PC-3 (cell line): ENCODE data around the gene TAF10. TPM values are rescaled to one million over a fixed set of nuclear protein-coding genes. Genes with fewer than 3 reads are reported as not detected.

ENCODE experiments used
- ATAC-seq: fragments of 200-7000 bp; cut with Tn5 transposase; 2 replicates; pipeline ENCODE4 v1.9.1; 2020; ENCODE audit warnings: mild to moderate bottlenecking, moderate library complexity
- BruUV-seq: library from RNA; stranded (reverse); fragments of 400-500 nt; replicated peaks from 2 replicates; lab custom pipeline; 2021; lab: Mats Ljungman, UMichigan
- CTCF ChIA-PET: fragments of 300-600 bp; sonication (Branson Sonifier 250); formaldehyde crosslinking; loops from one replicate; lab custom pipeline; 2022; ENCODE audit warnings: antibody characterized with exemption; lab: Charles Lee
- POLR2A ChIA-PET: fragments of 300-600 bp; sonication (Branson Sonifier 250); formaldehyde crosslinking; loops from one replicate; lab custom pipeline; 2022; ENCODE audit warnings: antibody characterized with exemption; ENCODE audit not compliant: unreplicated experiment; lab: Charles Lee
- DNase-seq: peaks from one replicate; pipeline ENCODE4 v3.0.0-alpha.2; 2015
- H2AFZ ChIP-seq: fragments of 300-600 bp; sonication (generic); 2 replicates; pipeline ENCODE4 v1.6.0; 2016; ENCODE audit warnings: antibody characterized with exemption, low read length
- H3F3A ChIP-seq: fragments of 300-600 bp; sonication (generic); one replicate; pipeline ENCODE4 v1.6.0; 2017; ENCODE audit warnings: antibody characterized with exemption, low read length, control low read depth, mild to moderate bottlenecking; ENCODE audit not compliant: unreplicated experiment
- H3K27ac ChIP-seq: fragments of 300-600 bp; sonication (generic); 2 replicates; pipeline ENCODE4 v1.5.1; 2016; ENCODE audit warnings: mild to moderate bottlenecking, low read length
- H3K27me3 ChIP-seq: fragments of 300-600 bp; sonication (generic); 2 replicates; pipeline ENCODE4 v1.6.1; 2016; ENCODE audit warnings: low read length, mixed read lengths
- H3K36me3 ChIP-seq: fragments of 300-600 bp; sonication (generic); 2 replicates; pipeline ENCODE4 v1.6.1; 2016; ENCODE audit warnings: low read depth, mixed run types, low read length, mixed read lengths
- H3K4me1 ChIP-seq: fragments of 300-600 bp; sonication (generic); 2 replicates; pipeline ENCODE4 v1.5.1; 2016; ENCODE audit warnings: low read length; ENCODE audit not compliant: insufficient read depth
- H3K4me2 ChIP-seq: fragments of 300-600 bp; sonication (generic); 2 replicates; pipeline ENCODE4 v1.6.0; 2016; ENCODE audit warnings: low read length
- H3K4me3 ChIP-seq: fragments of 300-600 bp; sonication (generic); 2 replicates; pipeline ENCODE4 v1.5.1; 2016; ENCODE audit warnings: mild to moderate bottlenecking, low read length, mixed read lengths
- H3K79me2 ChIP-seq: fragments of 300-600 bp; sonication (generic); 2 replicates; pipeline ENCODE4 v1.6.1; 2017; ENCODE audit warnings: low read length, mixed read lengths
- H3K9ac ChIP-seq: fragments of 300-600 bp; sonication (generic); 2 replicates; pipeline ENCODE4 v1.6.0; 2016; ENCODE audit warnings: mild to moderate bottlenecking, low read length
- H3K9me2 ChIP-seq: fragments of 300-600 bp; sonication (generic); replicated peaks from 2 replicates; pipeline ENCODE4 v1.6.1; 2016; ENCODE audit warnings: mixed run types, low read length, mixed read lengths
- H3K9me3 ChIP-seq: fragments of 300-600 bp; sonication (generic); 2 replicates; pipeline ENCODE4 v1.6.1; 2016; ENCODE audit warnings: low read length, mixed read lengths
- H4K20me1 ChIP-seq: fragments of 300-600 bp; sonication (generic); 2 replicates; pipeline ENCODE4 v1.6.1; 2016; ENCODE audit warnings: low read length, mixed read lengths
- EZH2 ChIP-seq: fragments of 300-600 bp; sonication (generic); IDR thresholded peaks from one replicate; pipeline ENCODE4 v1.6.1; 2017; ENCODE audit warnings: antibody characterized with exemption, mild to moderate bottlenecking, low read length; ENCODE audit not compliant: unreplicated experiment
- EZH2phosphoT487 ChIP-seq: fragments of 300-600 bp; sonication (generic); IDR thresholded peaks from 2 replicates; pipeline ENCODE4 v1.6.1; 2018; ENCODE audit warnings: mild to moderate bottlenecking, antibody characterized with exemption, low read length, borderline replicate concordance
- intact Hi-C: fragments of 100-400 bp; cut with micrococcal nuclease; formaldehyde crosslinking; loops from 2 replicates; pipeline ENCODE4 v1.9.0; 2023
- total RNA-seq: library from RNA; depleted of rRNA; stranded (reverse); fragments of >200 nt; gene quantifications from 2 replicates; pipeline ENCODE4 v1.2.3, GENCODE V29; 2014
- TF ChIP-seq, protein P1 (sequence below): fragments of 300-600 bp; sonication (generic); conservative IDR thresholded peaks from 2 replicates; pipeline ENCODE4 v1.5.1; 2017; ENCODE audit warnings: antibody characterized with exemption, low read depth, mild to moderate bottlenecking, low read length

The TAF10 gene
- total RNA-seq, 1 experiment from 2014 or later, result 102 TPM

DNA sequence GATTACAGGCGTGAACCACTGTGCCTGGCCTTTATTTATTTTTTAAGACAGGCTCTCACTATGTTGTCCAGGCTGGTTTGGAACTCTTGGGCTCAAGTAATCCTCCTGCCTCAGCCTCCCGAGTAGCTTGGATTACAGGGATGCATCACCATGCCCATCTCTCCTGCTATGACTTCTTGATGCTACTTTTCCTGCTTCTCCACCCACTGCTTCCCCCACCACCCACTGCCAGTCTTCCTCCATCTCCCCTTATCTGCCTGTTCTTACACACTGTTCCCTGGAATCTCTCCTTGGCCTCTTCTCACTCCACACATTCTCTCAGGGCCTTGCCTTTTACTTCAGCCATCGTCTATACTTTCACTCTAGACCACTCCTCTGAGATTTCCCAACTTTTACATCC lies 24.5 kb upstream of the TAF10 start:
- TF ChIP-seq EZH2, result no peak
- TF ChIP-seq EZH2phosphoT487, result no peak
- TF ChIP-seq, protein P1, sequence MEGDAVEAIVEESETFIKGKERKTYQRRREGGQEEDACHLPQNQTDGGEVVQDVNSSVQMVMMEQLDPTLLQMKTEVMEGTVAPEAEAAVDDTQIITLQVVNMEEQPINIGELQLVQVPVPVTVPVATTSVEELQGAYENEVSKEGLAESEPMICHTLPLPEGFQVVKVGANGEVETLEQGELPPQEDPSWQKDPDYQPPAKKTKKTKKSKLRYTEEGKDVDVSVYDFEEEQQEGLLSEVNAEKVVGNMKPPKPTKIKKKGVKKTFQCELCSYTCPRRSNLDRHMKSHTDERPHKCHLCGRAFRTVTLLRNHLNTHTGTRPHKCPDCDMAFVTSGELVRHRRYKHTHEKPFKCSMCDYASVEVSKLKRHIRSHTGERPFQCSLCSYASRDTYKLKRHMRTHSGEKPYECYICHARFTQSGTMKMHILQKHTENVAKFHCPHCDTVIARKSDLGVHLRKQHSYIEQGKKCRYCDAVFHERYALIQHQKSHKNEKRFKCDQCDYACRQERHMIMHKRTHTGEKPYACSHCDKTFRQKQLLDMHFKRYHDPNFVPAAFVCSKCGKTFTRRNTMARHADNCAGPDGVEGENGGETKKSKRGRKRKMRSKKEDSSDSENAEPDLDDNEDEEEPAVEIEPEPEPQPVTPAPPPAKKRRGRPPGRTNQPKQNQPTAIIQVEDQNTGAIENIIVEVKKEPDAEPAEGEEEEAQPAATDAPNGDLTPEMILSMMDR, result no peak
- H3K9me3 ChIP-seq, result no peaks in the 10 kb centered on the region
- DNase-seq (no peak), ATAC-seq (no peak)
- H3K36me3 ChIP-seq, result no peaks in the 10 kb centered on the region
- H3K4me1 ChIP-seq, result no peaks in the 10 kb centered on the region
- H3K9ac ChIP-seq, result no peak overlapping the region
- intact Hi-C loops, result no loop called here
- no peak overlapping the region for H3K4me2 ChIP-seq
- no peaks in the 10 kb centered on the region for H3K27me3 ChIP-seq
- H3K27ac ChIP-seq, result no peak overlapping the region
- CTCF ChIA-PET, result no interaction called here
- H2AFZ ChIP-seq, result no peak overlapping the region
- H3K4me3 ChIP-seq, result no peak overlapping the region
- H3F3A ChIP-seq, result no peaks in the 10 kb centered on the region
- no peaks in the 10 kb centered on the region for H3K9me2 ChIP-seq
- BruUV-seq, result no TSS peak
- H3K79me2 ChIP-seq, result no peaks in the 10 kb centered on the region
- POLR2A ChIA-PET, result no interaction called here
- H4K20me1 ChIP-seq, result no peaks in the 10 kb centered on the region

DNA sequence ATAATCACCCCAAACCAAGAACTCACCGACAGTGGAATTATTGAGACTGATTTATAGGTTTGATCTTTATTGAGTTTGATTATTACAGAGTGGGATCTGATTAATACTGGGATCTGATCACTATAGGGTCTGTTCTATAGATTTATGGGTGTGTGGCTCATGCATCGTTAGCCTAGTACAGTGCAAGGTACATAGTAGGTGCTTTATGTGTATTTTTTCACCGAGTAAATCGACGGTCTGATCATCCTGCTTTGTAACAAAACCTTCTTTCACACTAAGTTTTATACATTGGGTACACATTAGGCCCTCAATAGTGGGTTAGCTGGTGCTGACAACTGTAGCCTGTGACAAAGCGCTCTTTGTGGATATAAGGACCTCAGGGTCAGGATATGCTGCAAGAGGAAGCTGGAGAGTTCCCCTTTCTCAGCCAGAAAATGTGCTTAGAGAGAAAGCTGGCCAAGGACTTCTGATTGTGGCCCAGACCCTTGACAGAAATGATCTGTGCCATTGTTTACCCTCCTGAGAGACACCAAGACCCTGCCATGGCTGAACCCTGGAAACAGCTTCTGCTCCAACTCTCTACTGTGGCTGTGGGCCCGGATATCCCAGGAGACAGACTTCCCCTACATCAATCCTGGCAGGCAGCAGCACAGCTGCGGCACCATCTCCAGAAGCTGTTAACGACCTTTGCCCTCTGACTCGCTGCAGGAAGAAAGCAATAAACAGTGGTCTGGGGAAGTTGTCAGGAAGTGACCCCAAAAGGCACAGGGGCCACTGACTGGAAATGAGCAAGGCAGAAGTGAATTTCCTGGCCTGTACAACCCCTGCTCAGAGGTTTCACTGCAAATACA lies 23.3 kb upstream of the TAF10 start:
- H3K9me3 ChIP-seq, result no peaks in the 10 kb centered on the region
- intact Hi-C loops, result no loop called here
- no peaks in the 10 kb centered on the region for H4K20me1 ChIP-seq
- no peaks in the 10 kb centered on the region for H3K9me2 ChIP-seq
- H3K27me3 ChIP-seq, result no peaks in the 10 kb centered on the region
- H3K27ac ChIP-seq, result no peak overlapping the region
- no peaks in the 10 kb centered on the region for H3K79me2 ChIP-seq
- TF ChIP-seq, protein P1, result no peak
- TF ChIP-seq EZH2, result no peak
- no peak for TF ChIP-seq EZH2phosphoT487
- H3F3A ChIP-seq, result no peaks in the 10 kb centered on the region
- H3K4me3 ChIP-seq, result no peak overlapping the region
- ChIA-PET POLR2A (no interaction called here), CTCF (no interaction called here)
- DNase-seq (no peak), ATAC-seq (no peak)
- H3K4me2 ChIP-seq, result no peak overlapping the region
- no peaks in the 10 kb centered on the region for H3K36me3 ChIP-seq
- H3K4me1 ChIP-seq, result no peaks in the 10 kb centered on the region
- H2AFZ ChIP-seq, result no peak overlapping the region
- BruUV-seq, result no TSS peak
- no peak overlapping the region for H3K9ac ChIP-seq

DNA sequence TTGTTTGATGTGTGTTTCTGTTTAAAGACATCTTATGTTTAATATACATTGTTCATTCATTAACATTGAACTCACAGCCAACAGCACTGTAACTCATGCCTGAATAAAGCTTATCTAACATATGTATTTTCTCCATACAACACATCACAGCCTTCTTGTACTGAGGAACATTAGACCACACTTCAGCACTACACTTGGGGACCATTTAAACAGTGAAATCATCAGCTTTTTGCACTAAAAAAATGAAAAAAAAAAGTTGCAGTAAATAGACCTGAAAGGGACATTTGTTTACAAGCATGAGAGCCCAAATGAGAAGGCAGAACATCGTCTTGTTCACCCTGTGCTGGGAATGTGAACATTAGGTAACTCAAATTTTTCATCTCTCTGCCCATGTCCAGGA lies 22.5 kb upstream of the TAF10 start:
- no peak overlapping the region for H2AFZ ChIP-seq
- H3K9ac ChIP-seq, result no peak overlapping the region
- no peak for ATAC-seq
- TF ChIP-seq EZH2 (no peak), EZH2phosphoT487 (no peak)
- TF ChIP-seq, protein P1, result no peak
- no peaks in the 10 kb centered on the region for H3K27me3 ChIP-seq
- no peak overlapping the region for H3K27ac ChIP-seq
- no peaks in the 10 kb centered on the region for H3K9me3 ChIP-seq
- H3K36me3 ChIP-seq, result no peaks in the 10 kb centered on the region
- POLR2A ChIA-PET, result no interaction called here
- H4K20me1 ChIP-seq, result no peaks in the 10 kb centered on the region
- no TSS peak for BruUV-seq
- CTCF ChIA-PET, result no interaction called here
- intact Hi-C loops, result no loop called here
- no peaks in the 10 kb centered on the region for H3K79me2 ChIP-seq
- H3K9me2 ChIP-seq, result no peaks in the 10 kb centered on the region
- H3K4me2 ChIP-seq, result no peak overlapping the region
- H3K4me3 ChIP-seq, result no peak overlapping the region
- DNase-seq, result no peak
- no peaks in the 10 kb centered on the region for H3F3A ChIP-seq
- H3K4me1 ChIP-seq, result no peaks in the 10 kb centered on the region
